Gastrocnemius medialis (tissue), 4 donors: ENCODE results near the gene PATL2. TPM values are rescaled to one million over a fixed set of nuclear protein-coding genes. Genes with fewer than 3 reads are reported as not detected.

Source experiments
- ATAC-seq, 2 donors: fragments of 150-250 bp; one replicate each; pipeline ENCODE4 v1.9.1; 2016
- DNase-seq, 2 donors: peaks; one replicate each; pipeline ENCODE4 v3.0.0-alpha.2; 2019
- H3K27ac ChIP-seq, 4 donors: fragments of 200-600 bp; sonication (generic); 1 replicate in 1 of 4; 2 replicates in 3 of 4; pipeline ENCODE4 v1.5.1; 2016 to 2018; ENCODE audit warnings: mild to moderate bottlenecking in 2 of 4, moderate library complexity in 1 of 4
- H3K27me3 ChIP-seq, 3 donors: fragments of 200-600 bp; sonication (generic) in 2 of 3; 1 replicate in 1 of 3; 2 replicates in 2 of 3; pipeline versions ENCODE4 v1.5.1 to v1.6.0; 2016 to 2019; ENCODE audit warnings: mild to moderate bottlenecking in 1 of 3, moderate library complexity in 1 of 3
- H3K36me3 ChIP-seq, 2 donors: fragments of 200-600 bp; sonication (generic) in 1 of 2; one replicate each; pipeline ENCODE4 v1.5.1; 2017 to 2018
- H3K4me1 ChIP-seq, 2 donors: fragments of 200-600 bp; sonication (generic) in 1 of 2; one replicate each; pipeline ENCODE4 v1.5.1; 2016 to 2017; ENCODE audit warnings: mild to moderate bottlenecking in 2 of 2
- H3K4me3 ChIP-seq, 4 donors: fragments of 200-600 bp; sonication (generic) in 3 of 4; 1 replicate in 1 of 4; 2 replicates in 3 of 4; pipeline ENCODE4 v1.5.1; 2016 to 2019; ENCODE audit warnings: mild to moderate bottlenecking in 2 of 4
- H3K9me3 ChIP-seq, 3 donors: fragments of 200-600 bp; sonication (generic) in 2 of 3; 1 replicate in 1 of 3; 2 replicates in 2 of 3; pipeline ENCODE4 v1.5.1; 2016 to 2019
- POLR2A ChIP-seq, 2 donors: fragments of 450-650 bp; IDR thresholded peaks; one replicate each; pipeline ENCODE4 v1.6.1; 2017; ENCODE audit warnings: antibody characterized with exemption in 2 of 2, mild to moderate bottlenecking in 2 of 2, moderate library complexity in 2 of 2
- in situ Hi-C, 4 donors: fragments of 200-750 bp; cut with MboI; loops; one replicate each; pipeline versions ENCODE4 v1.15.0 to v1.8.0; 2017; ENCODE audit warnings: low sequenced_read_pairs in 4 of 4
- intact Hi-C: fragments of 100-400 bp; cut with DNase I; formaldehyde crosslinking; loops from one replicate; pipeline ENCODE4 v1.15.1; 2023; ENCODE audit warnings: low total_unique reads
- total RNA-seq, 4 donors: library from RNA; depleted of rRNA; stranded (reverse); fragments of >200 nt; gene quantifications; one replicate each; pipeline versions ENCODE4 v1.1.0 to v1.2.3, GENCODE V29; 2016
- TF ChIP-seq, protein P1 (sequence below), 5 experiments: fragments of 450-650 bp in 3 of 5; fragments of 200-600 bp in 2 of 5; sonication (generic) in 2 of 5; IDR thresholded peaks in 4 of 5; conservative IDR thresholded peaks in 1 of 5; 1 replicate in 4 of 5; 2 replicates in 1 of 5; pipeline ENCODE4 v1.5.1; 2016 to 2019; ENCODE audit warnings: antibody characterized with exemption in 5 of 5, mild to moderate bottlenecking in 3 of 5, moderate library complexity in 3 of 5

PATL2 gene
- total RNA-seq, 4 donors from 2014 or later, result 0.13 TPM; not detected in 3

DNA sequence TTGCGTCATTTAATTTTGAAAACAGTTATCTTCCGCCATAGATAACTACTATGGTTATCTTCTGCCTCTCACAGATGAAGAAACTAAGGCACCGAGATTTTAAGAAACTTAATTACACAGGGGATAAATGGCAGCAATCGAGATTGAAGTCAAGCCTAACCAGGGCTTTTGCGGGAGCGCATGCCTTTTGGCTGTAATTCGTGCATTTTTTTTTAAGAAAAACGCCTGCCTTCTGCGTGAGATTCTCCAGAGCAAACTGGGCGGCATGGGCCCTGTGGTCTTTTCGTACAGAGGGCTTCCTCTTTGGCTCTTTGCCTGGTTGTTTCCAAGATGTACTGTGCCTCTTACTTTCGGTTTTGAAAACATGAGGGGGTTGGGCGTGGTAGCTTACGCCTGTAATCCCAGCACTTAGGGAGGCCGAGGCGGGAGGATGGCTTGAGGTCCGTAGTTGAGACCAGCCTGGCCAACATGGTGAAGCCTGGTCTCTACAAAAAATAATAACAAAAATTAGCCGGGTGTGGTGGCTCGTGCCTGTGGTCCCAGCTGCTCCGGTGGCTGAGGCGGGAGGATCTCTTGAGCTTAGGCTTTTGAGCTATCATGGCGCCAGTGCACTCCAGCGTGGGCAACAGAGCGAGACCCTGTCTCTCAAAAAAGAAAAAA, 1.4 kb upstream of the PATL2 start:
- ATAC-seq, result peak; percentile 41 to 57
- Histone ChIP-seq H3K27me3 (no peaks in the 10 kb centered on the region), H3K9me3 (no peaks in the 10 kb centered on the region), H3K4me1 (peaks cover 21 to 28% of the 10 kb centered on the region in 2 donors), H3K36me3 (peaks cover under 1 to 24% of the 10 kb centered on the region in 2 donors), H3K27ac (peak overlapping the region; percentile 96 to 99 (median 98)), H3K4me3 (peak overlapping the region; percentile 91 to 97 (median 94))
- TF ChIP-seq, protein P1, sequence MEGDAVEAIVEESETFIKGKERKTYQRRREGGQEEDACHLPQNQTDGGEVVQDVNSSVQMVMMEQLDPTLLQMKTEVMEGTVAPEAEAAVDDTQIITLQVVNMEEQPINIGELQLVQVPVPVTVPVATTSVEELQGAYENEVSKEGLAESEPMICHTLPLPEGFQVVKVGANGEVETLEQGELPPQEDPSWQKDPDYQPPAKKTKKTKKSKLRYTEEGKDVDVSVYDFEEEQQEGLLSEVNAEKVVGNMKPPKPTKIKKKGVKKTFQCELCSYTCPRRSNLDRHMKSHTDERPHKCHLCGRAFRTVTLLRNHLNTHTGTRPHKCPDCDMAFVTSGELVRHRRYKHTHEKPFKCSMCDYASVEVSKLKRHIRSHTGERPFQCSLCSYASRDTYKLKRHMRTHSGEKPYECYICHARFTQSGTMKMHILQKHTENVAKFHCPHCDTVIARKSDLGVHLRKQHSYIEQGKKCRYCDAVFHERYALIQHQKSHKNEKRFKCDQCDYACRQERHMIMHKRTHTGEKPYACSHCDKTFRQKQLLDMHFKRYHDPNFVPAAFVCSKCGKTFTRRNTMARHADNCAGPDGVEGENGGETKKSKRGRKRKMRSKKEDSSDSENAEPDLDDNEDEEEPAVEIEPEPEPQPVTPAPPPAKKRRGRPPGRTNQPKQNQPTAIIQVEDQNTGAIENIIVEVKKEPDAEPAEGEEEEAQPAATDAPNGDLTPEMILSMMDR (IDR thresholded peaks at IDR 0.05 in 4 of 5, conservative IDR thresholded peaks at IDR 0.05 in 1 of 5), result no peak
- TF ChIP-seq POLR2A (IDR thresholded peaks at IDR 0.05), result peak in 1 of 2 donors; percentile 45
- in situ Hi-C loops, result loop anchor here in 1 of 4 donors (5.0 to 25.0 kb wide), 2 partner anchors 50 to 925 kb away; partner anchors contain the start of genes ELL3, SERF2 and SPG11
- intact Hi-C loops, result loop anchor here (5.0 to 10.0 kb wide), 5 partner anchors 170 to 925 kb away; partner anchors contain the start of genes CTDSPL2, GOLM2, SHF and SQOR
- DNase-seq, result peak; percentile 59 to 65

DNA sequence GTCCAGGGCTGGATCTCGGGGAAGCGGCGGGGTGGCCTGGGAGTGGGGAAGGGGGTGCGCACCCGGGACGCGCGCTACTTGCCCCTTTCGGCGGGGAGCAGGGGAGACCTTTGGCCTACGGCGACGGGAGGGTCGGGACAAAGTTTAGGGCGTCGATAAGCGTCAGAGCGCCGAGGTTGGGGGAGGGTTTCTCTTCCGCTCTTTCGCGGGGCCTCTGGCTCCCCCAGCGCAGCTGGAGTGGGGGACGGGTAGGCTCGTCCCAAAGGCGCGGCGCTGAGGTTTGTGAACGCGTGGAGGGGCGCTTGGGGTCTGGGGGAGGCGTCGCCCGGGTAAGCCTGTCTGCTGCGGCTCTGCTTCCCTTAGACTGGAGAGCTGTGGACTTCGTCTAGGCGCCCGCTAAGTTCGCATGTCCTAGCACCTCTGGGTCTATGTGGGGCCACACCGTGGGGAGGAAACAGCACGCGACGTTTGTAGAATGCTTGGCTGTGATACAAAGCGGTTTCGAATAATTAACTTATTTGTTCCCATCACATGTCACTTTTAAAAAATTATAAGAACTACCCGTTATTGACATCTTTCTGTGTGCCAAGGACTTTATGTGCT, 721 bp upstream of the PATL2 start:
- peak; percentile 19 to 45 for DNase-seq
- no peaks in the 10 kb centered on the region for H3K27me3 ChIP-seq
- peak overlapping the region; percentile 91 to 97 (median 94) for H3K4me3 ChIP-seq
- H3K4me1 ChIP-seq, result peaks cover 21 to 28% of the 10 kb centered on the region in 2 donors
- in situ Hi-C loops (loop anchor here in 1 of 4 donors (5.0 to 25.0 kb wide), 2 partner anchors 50 to 925 kb away; partner anchors contain the start of genes ELL3, SERF2 and SPG11), intact Hi-C loops (loop anchor here (1.0 to 10.0 kb wide), 7 partner anchors 17 to 925 kb away; partner anchors contain the start of genes CTDSPL2, GOLM2, SHF and SPG11)
- TF ChIP-seq, protein P1 (IDR thresholded peaks at IDR 0.05 in 4 of 5, conservative IDR thresholded peaks at IDR 0.05 in 1 of 5), result no peak
- no peak for TF ChIP-seq POLR2A (IDR thresholded peaks at IDR 0.05)
- peaks cover 0 to 18% of the 10 kb centered on the region in 2 donors for H3K36me3 ChIP-seq
- H3K9me3 ChIP-seq, result no peaks in the 10 kb centered on the region
- H3K27ac ChIP-seq, result peak overlapping the region; percentile 96 to 99 (median 98)
- peak; percentile 62 for ATAC-seq

DNA sequence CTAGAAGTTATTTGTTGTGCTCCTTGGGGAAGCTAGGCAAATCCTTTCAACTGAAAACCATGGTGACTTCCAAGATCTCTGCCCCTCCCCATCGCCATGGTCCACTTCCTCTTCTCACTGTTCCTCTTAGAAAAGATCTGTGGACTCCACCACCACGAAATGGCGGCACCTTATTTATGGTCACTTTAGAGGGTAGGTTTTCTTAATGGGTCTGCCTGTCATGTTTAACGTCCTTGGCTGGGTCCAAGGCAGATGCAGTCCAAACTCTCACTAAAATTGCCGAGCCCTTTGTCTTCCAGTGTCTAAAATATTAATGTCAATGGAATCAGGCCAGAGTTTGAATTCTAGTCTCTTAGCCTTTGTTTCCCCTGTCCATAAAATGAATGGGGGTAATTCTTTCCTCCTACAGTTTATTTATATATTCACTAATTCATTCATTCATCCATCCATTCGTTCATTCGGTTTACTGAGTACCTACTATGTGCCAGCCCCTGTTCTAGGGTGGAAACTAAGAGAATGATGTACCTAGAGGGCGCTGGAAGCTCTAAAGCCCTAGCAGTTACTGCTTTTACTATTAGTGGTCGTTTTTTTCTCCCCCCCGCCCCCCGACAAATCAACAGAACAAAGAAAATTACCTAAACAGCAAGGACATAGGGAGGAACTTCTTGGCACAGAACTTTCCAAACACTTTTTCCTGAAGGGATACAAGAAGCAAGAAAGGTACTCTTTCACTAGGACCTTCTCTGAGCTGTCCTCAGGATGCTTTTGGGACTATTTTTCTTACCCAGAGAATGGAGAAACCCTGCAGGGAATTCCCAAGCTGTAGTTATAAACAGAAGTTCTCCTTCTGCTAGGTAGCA, 657 bp downstream of the PATL2 start:
- Histone ChIP-seq H3K27me3 (no peaks in the 10 kb centered on the region), H3K4me1 (peaks cover 19 to 21% of the 10 kb centered on the region in 2 donors), H3K36me3 (peaks cover 0 to 4% of the 10 kb centered on the region in 2 donors), H3K27ac (peak overlapping the region; percentile 96 to 99 (median 98)), H3K4me3 (peak overlapping the region; percentile 91 to 97 (median 94)), H3K9me3 (no peaks in the 10 kb centered on the region)
- intact Hi-C loops, result loop anchor here (1.0 to 10.0 kb wide), 7 partner anchors 19 to 927 kb away; partner anchors contain the start of genes CTDSPL2, GOLM2, SHF and SPG11
- ATAC-seq (peak; percentile 4 to 6), DNase-seq (peak in 1 of 2 donors; percentile 19)
- in situ Hi-C loops, result loop anchor here in 1 of 4 donors (5.0 to 25.0 kb wide), 2 partner anchors 48 to 923 kb away; partner anchors contain the start of genes ELL3, SERF2 and SPG11
- TF ChIP-seq POLR2A (IDR thresholded peaks at IDR 0.05), result peak in 1 of 2 donors; percentile 23
- TF ChIP-seq, protein P1 (IDR thresholded peaks at IDR 0.05 in 4 of 5, conservative IDR thresholded peaks at IDR 0.05 in 1 of 5), result peak in 1 of 5 experiments; percentile 25
